GM19463 (cell line): ENCODE data around the gene COMT.
"Not testable (repeated sequence)": the region's sequence is repeated elsewhere in the genome, so short reads cannot be mapped to it uniquely, and the experiment has no call there.

Experiments used
- ATAC-seq: cut with Tn5 transposase; IDR thresholded peaks from one replicate; pipeline ENCODE4 v1.9.1; 2021; ENCODE audit warnings: mild to moderate bottlenecking, moderate library complexity; ENCODE audit not compliant: unreplicated experiment

Gene COMT

DNA sequence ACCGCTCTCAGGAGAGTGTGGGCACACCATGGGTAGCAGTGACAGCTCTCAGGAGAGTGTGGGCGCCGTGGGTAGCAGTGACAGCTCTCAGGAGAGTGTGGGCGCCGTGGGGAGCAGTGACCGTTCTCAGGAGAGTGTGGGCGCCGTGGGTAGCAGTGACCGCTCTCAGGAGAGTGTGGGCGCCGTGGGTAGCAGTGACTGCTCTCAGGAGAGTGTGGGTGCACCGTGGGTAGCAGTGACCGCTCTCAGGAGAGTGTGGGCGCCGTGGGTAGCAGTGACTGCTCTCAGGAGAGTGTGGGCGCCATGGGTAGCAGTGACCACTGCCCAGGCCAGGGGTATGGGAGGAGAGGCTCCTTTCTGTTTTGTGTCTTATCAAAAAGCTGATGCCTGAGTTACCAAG, 33.7 kb upstream of the COMT start:
- ATAC-seq: not testable (repeated sequence)

DNA sequence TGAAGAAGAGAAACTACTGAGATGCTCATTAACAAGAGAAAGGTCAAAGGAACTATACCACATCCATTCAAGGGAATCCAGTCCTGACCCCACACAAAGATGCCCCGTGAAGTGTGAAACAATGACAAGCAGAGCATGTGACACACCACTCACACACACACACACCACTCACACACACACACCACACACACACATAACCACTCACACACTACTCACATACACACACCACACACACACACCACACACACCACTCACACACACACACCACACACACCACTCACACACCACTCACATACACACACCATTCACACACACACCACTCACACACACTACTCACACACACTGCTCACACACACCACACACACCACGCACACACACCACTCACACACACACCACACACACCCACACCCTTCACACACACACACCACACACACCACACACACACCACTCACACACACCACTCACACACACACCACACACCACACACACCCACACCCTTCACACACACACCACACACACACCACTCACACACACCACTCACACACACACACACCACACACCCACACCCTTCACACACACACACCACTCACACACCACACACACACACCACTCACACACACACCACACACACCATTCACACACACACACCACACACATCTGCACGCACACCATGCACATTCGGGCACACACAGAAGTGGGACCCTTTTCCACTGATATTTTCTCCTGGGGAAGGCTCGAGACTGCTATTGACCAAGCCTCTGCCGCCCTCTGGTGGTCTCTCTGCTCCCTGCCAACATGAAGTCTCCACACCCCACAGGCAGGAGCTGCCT, 32.0 kb upstream of the COMT start:
- no peak for ATAC-seq

DNA sequence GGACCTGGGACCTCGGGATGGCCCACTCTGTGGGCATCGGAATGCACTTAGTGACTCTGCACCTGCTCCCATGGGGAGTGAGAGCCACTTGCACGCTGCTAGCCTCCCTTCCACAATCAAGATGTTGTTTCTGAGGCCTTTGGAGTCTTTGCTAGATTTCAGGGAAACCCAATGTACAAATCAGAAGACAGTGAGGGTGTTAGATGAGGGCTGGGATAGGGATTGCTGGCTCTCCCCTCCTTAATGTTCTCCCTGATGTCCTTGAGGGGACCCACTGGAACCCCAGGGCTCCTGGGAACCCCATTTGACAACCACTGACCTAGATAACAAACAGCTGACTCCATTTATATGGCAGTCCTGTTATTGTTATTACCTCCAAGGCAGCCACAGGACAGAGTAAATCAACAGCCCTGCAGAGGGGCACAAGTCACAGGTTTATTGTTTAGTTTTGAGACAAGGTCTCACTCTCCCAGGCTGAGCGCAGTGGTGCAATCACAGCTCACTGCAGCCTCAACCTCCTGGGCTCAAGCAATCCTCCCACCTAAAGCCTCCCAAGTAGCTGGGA, 31.3 kb upstream of the COMT start:
- ATAC-seq: no peak

DNA sequence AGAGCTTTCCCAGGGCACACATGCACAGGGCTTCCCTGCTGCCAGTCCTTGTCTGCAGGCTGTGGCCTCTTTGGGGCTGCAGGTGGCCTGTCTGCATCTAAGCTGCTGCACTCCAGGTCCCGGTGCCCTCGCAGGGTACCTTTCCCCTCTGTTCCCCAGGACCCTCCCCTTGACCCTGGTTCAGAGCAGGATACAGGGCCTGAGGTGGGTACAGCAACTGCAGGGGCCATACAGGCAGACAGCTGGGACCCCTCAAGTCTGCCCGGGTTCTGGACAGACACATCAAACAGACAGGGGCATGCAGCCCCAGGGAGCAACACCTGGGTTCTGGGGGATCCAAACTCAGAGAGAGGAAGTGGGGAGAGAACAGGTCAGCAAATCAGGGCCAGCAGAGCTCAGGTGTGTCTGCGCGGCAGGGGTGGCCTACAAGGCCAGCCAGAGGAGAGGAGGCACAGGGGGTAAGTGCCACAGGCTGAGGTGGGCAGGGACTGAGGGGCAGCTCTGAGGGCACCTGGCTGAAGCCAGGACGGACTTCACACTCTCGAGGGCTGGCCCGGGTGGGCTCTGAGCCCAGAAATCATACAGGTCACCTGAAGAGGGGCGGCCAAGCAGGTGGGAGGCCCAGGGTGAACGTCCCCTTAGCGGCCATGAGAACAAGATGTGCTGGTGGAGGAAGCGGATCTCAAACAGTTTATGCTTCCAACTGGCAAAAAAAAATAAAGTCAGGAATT, 29.9 kb upstream of the COMT start:
- no peak for ATAC-seq

DNA sequence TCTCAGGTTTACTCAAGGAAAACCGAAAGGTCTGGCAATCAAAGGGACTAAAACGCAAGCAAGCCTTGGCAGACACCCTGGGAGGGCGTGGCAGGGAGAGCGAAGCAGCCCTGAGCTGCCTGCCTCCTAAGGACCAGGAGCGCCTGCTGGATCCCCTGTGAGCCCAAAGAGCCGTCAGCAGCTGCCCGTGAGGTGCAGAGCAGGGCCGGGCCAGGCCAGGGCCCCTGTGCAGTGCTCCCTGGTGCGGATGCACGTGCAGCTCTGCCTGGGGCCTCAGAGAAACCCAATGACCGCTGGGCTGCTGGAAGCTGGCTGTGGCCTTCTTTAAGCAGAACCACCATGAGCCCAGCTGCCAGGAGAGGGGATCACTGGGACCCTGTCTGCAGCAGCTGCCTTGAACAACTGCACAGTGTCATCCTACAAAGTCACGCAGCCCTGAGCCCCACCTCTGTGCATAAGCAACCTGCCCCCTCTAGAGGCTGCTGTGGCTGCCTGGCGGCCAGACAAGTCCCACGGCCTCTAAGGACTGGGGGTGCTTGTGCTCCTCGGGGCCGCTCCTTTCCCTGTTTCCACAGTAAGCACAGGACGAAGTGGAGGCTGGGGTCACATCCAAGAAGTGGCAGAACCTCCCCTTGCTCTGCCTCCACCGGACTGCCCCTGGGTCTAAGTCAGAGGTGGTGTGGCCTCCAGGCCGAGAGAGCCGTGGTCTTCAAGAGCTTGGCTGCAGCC, 29.1 kb upstream of the COMT start:
- no peak for ATAC-seq

DNA sequence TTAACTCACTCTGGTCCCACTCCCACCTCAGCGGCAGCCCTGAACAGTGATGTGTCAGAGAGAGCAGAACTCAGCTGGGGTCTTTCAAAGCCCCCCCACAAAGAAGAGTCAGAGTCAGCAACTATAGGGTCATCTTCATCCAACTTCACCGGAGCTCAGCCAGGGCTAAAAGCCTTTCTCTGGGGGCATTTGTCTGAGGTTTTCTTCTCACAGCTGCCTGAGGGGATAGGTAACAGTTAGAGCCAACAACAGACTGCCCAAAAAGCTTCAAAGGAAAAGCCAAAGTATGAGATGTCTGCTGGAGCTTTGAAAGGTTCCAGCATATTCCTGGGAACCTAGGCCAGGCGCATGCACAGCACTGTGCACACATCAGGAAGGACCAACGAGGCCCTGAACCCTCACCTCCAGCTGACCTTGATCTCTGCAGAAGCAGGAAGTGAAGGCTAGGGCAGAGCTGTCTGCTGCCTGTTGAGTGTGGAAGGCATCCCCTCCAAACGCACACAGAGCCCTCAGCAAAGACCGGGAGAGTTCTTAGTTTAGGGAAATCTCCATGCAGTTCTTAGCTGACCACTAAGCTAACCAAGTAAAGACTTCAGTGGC, 28.1 kb upstream of the COMT start:
- no peak for ATAC-seq

DNA sequence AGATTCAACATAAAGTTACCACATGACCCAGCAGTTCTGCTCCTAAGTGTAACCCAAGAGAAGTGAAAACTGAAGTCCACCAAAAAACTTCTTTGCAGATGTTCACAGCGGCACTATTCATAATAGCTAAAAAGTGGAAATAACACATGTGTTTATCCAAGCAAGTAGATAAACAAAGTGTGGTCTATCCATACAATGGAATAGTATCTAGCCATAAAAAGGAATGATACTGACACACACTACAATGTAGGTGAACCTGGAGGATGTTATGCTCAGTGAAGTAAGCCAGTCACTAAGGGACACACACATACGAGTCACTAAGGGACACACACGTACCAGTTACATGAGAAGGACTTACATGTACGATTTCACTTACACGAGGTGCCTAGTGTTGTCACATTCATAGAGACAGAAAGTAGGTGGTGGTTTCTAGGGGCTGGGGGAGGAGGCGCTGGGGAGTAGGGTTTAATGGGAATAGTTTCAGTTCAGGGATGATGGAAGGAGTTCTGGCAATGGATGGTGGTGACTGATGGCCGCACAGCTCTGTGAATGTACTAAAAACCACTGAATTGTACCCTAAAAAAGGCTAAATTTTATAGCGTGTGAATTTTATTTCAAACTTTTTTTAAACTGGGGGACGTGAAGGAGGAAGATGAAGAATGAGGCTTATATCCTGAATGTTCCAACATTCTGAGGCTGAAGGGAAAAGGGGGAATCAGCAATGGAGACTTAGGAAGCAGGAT, 27.2 kb upstream of the COMT start:
- ATAC-seq: no peak

DNA sequence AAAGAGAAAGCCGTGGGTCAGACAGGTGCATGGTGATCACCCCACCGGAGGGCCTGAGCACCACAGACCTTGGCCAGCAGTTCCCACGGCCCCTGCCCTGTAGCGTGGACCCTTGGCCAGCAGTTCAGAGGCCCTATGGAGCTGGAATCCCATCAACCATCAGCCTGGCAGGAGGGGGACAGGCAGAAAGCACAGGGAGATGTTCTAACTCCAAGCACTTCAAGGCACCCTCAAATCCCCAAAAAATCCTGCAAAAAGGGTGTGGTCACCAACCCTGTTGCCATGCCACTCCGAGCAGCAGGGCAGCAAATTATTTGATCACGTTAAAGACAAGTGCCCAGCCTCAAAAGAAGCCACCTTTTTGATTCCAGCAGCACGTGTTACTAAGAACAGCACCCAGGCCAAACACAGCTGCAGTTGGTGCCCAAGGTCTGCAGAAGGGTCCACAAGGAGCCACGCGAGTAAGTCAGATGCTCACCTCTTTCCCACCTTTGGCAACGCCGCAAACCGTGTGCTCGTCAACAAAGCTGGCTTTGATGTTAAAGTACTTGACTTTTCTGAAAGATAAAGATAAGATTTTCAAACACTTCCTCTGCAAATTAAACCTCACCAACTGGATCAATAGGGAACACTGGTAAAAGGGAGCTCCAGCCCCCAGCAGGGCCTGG, 26.2 kb upstream of the COMT start:
- no peak for ATAC-seq

DNA sequence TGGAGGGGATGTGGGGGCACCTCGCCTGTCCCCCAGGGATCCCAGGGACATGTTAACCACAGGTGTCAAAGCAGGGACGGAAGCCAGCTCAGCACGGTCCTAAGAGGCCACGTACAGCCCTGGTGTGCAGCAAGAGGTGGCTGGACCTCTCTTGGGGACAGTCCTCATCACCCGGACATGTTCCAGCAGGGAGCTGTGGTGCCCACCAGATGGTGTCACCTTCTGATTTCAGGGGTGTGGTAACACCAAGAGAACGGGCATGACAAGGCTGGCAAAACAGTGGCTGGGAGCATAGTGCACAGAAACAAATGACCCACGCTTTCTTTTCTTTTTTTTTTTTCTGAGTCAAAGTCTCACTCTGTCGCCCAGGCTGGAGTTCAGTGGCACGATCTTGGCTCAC, 25.6 kb upstream of the COMT start:
- no peak for ATAC-seq

DNA sequence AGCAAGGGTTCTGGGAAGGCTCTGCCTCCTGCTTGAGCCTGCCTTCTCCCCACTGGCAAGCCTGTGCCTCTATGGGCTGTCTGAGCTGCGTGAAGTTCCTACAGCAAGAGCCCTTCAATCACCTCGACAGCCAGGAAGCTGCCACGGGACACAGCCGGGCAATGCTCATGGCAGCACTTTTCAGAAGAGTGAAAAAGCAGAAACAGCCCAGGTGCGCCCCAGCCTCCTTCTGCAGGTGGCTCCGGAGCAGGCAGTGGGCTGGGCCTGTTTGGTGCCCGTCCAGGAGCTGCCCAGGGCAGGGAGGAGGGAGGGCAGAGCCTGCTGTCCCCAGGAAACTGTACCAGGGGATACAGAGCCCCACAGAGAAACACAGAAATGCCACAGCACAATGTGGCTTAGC, 24.6 kb upstream of the COMT start:
- ATAC-seq: no peak

DNA sequence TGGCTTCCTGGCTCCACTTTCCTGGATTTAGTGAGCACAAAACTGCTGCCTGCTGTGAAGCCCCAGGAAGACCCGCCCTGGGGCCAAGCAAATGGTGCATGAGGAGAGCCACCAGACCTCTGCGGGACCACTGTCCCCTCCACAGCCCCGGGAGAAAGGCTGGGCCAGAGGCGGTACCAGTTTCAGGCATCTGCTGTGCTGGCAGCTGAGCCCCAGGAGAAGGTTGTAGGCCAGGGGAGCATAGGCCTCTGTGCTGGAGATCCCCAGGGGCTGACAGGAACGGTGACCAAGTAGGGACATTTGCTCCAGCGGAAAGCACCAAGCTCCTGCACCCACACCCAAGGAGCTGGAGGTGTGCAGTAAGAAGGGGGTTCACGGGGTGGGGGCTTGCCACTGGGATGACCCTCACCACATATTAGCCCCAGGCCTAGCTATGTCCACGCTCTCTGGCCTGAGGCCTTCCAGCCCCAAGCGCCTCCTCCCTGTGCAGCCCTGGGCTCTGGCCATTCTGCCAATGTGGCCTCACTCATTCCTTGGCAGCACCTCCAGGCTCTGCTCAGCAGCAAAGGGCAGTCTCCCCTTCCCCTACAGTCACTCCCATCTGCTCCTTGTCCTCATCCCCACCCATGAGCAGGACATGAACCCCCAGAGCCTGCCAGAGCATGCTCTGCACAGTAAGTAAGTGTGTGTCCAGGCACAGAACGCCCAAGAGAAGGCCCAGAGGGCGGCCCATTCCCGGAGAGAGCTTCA, 24.0 kb upstream of the COMT start:
- no peak for ATAC-seq

DNA sequence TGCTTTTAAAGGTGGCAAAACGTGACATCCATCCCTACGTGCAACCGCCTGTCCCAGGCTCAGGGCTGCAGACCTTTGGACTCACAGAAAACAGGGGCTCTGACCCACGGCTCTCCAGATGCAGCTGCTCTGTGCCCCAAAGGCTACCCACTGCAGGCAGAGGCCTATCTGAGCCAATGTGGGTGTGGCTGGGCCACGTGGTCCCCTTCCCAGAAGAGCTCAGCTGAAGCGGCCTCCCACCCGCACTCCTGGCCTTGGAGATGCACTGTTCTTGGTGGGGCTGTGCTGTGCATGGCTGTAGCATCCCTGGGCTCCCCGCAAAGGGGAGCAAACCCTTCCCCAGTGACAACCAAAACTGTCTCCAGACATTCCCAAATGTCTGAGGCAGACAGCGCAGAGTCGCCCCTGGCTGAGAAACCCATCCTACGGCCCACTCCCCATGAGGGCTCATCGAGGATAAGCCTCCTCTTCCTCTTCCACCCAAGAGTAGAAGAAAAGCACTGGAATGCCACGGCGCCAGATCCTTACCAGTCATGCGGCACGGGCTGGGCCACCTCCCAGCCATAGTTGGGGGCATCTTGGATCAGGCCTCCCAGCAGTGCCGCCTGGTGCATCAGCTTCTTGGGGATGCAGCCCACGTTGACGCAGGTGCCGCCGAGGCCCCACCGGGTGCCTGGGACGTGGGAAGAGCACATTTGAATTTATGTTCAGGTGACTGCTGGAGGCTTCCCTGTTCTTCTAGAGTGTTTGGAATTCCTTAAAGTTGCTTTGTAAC, 23.1 kb upstream of the COMT start:
- ATAC-seq: no peak

DNA sequence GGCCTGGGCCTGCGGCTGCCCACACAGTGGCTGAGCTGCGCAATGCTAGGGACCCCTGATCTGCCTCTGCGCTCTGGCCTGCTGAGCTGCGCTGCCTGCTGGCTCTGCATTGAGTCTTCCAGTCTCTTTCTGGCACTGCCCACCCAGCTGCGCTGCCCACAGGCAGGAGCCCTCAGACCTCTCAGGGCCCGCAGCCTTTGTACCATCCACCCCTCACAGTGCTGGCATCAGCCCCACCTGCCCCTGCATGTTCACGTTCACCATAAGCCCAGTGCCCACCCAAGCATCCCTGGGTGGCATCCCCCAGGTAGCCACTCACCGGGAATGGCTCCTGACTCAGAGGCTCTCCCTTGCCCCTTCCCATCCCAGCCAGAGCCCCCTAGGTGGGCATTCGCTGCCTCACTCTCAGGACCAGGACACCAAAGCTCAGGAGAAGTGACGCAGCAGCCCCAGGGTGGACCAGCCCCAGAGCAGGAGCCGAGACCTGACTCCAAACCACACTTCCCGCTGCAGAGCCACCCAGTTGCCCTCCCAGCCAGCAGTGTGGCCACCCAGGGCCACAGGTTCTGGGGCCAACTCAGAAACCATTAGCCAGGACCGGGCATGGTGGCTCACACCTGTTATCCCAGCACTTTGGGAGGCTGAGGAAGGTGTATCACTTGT, 21.7 kb upstream of the COMT start:
- no peak for ATAC-seq

DNA sequence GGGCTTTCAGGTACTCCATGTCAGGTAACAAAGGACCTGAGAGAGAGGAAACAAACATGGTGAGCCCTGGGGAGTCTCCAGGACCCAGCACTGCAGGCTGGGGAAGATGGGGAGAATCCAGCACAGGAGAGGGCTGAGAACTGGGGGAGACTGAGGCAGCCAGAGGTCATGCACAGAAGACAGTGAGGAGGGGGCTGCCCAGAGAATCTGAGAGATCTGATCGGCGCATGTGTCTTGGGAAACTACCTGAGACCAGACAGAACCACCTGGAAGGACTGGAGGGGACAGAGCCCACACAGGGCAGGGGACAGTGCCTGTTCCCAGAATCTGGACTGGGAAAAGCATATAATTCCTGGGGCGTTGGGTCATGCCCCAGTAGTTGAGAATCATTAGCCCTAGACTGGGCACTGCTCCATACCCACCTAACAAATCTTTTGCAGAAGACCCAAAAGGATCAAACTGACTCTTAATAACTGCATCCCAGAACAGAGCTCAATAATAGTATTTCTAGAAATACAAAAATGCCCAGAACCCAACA, 20.0 kb upstream of the COMT start:
- no peak for ATAC-seq

DNA sequence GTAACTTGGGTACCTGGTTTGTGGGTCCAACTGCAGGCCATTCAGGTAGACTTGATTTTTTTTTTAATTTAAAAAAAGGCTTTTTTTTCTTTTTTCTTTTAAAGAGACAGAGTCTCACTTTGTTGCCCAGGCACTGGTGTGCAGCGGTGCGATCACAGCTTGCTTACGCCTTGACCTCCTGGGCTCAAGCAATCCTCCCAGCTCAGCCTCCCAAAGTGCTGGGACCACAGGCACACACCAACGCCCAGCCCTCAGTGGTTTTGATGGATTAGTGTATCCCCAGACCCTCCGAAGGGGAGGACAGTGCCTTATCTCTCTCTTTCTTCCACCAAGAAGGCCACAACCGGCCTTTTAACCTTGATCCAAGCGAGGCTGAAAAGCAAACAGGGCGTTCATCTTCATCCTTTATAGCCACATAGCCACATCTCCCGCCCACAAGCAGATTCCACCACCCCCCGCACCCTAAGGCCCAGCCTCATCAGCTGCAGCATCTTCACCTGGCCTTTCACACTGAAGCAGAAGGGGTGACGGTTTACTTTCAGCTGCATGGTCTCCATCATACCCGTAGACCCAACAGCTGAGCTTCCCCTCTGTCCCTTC, 17.6 kb upstream of the COMT start:
- no peak for ATAC-seq

DNA sequence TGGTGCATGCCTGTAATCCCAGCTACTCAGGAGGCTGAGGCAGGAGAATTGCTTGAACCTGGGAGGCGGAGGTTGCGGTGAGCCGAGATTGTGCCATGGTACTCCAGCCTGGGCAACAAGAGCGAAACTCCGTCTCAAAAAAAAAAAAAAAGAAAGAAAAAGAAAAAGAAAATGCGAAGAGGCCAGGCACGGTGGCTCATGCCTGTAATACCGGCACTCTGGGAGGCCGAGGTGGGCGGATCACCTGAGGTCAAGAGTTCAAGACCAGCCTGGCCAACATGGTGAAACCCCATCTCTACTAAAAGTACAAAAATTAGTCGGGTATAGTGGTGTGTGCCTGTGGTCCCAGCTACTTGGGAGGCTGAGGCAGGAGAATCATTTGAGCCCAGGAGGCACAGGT, 15.5 kb upstream of the COMT start:
- ATAC-seq: not testable (repeated sequence)

DNA sequence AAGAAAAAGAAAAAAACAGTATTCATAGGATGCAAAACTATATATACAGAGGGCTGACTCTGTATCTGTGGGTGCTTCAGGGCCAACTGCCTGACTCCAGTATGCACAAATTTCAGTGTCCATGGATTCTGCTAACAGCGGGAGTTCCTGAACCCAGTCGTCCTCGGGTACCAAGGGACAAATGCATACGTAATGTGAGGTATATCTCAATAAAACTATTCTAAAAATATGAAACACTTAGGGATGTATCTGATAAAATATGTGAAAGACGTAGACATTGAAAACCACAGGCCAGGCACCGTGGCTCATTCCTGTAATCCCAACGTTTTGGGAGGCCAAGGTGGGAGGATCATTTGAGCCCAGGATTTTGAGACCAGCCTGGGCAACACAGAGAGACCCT, 13.9 kb upstream of the COMT start:
- ATAC-seq: no peak
